K562 (cell line): ENCODE measurements around the gene SNX3.

Source experiments
- CBX8 ChIP-seq: fragments of 200-600 bp; sonication (generic); IDR thresholded peaks from 2 replicates; pipeline ENCODE4 v1.6.1; 2012; ENCODE audit warnings: borderline replicate concordance, mixed run types, low read depth, mild to moderate bottlenecking, moderate library complexity, mixed read lengths, low read length, control low read depth, inconsistent platforms; ENCODE audit not compliant: poor library complexity, severe bottlenecking; ENCODE audit errors: extremely low read depth
- CCNT2 ChIP-seq: IDR thresholded peaks from 2 replicates; pipeline ENCODE4 v1.6.1; 2011; ENCODE audit warnings: borderline replicate concordance, low read depth, mild to moderate bottlenecking, moderate library complexity, mixed read lengths, low read length; ENCODE audit not compliant: insufficient read length; ENCODE audit errors: extremely low read depth
- FOXP4 ChIP-seq: sonication (generic); formaldehyde crosslinking; IDR thresholded peaks from 2 replicates; pipeline ENCODE4 v1.8.0; 2022; ENCODE audit warnings: mild to moderate bottlenecking, missing genetic modification reagents, borderline replicate concordance
- HCFC1 ChIP-seq: IDR thresholded peaks from 2 replicates; pipeline ENCODE4 v1.6.1; 2012; ENCODE audit warnings: low read depth, low read length, improper control_type of control experiment
- HMGXB4 ChIP-seq: sonication (generic); formaldehyde crosslinking; IDR thresholded peaks from 2 replicates; pipeline ENCODE4 v1.8.1; 2023; ENCODE audit warnings: mild to moderate bottlenecking, missing genetic modification reagents
- PREB ChIP-seq: sonication (generic); formaldehyde crosslinking; IDR thresholded peaks from 2 replicates; pipeline ENCODE4 v1.8.1; 2023; ENCODE audit warnings: mild to moderate bottlenecking, missing genetic modification reagents
- RBM15 ChIP-seq: fragments of 200-400 bp; formaldehyde crosslinking; IDR thresholded peaks from 2 replicates; pipeline ENCODE4 v1.6.1; 2018; ENCODE audit warnings: mild to moderate bottlenecking, low read length, moderate library complexity; ENCODE audit not compliant: insufficient read depth
- ZBTB33 ChIP-seq: sonication (generic); formaldehyde crosslinking; IDR thresholded peaks from 2 replicates; pipeline ENCODE4 v1.8.1; 2023; ENCODE audit warnings: mild to moderate bottlenecking, missing genetic modification reagents
- ZNF217 ChIP-seq: sonication (generic); formaldehyde crosslinking; IDR thresholded peaks from 2 replicates; pipeline ENCODE4 v1.8.0; 2022; ENCODE audit warnings: mild to moderate bottlenecking, missing genetic modification reagents
- ZNF398 ChIP-seq: fragments of 250-450 bp; sonication (Bioruptor Pico); IDR thresholded peaks from 2 replicates; pipeline ENCODE4 v1.8.0; 2021; ENCODE audit warnings: moderate library complexity, mild to moderate bottlenecking, inconsistent platforms
- ZNF57 ChIP-seq: fragments of 450-650 bp; formaldehyde crosslinking; IDR thresholded peaks from 2 replicates; pipeline ENCODE4 v1.4.0; 2020; ENCODE audit warnings: mild to moderate bottlenecking, moderate library complexity
- TF ChIP-seq, protein P1 (sequence below), 3 experiments: IDR thresholded peaks in 2 of 3; conservative IDR thresholded peaks in 1 of 3; 2 replicates each; pipeline ENCODE4 v1.5.1; 2011 to 2012; ENCODE audit warnings: low read length in 3 of 3, mild to moderate bottlenecking in 3 of 3, control low read depth in 2 of 3, improper control_type of control experiment in 1 of 3, inconsistent platforms in 1 of 3, low read depth in 1 of 3, mixed read lengths in 1 of 3, moderate library complexity in 1 of 3; ENCODE audit not compliant: insufficient read depth in 2 of 3

DNA sequence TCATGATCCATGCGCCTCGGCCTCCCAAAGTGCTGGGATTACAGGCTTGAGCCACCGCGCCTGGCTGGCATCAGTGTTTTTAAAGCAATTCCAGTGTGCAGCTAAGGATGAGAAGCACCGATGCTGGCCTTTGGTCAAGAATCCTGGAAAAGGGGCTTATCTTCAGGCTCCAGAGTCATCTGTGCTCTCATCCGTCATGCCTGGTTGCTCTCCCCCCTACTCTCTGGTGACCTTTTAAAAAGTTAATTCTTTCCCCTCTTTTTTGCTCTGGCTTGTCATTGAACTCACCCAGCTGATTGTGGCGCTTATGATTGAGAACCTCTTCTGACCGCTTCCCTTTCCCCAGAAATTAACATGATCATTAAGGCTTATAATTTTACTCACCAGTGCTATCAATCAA is 66.3 kb downstream of the SNX3 start:
- TF ChIP-seq HCFC1: no peak
- TF ChIP-seq, protein P1, sequence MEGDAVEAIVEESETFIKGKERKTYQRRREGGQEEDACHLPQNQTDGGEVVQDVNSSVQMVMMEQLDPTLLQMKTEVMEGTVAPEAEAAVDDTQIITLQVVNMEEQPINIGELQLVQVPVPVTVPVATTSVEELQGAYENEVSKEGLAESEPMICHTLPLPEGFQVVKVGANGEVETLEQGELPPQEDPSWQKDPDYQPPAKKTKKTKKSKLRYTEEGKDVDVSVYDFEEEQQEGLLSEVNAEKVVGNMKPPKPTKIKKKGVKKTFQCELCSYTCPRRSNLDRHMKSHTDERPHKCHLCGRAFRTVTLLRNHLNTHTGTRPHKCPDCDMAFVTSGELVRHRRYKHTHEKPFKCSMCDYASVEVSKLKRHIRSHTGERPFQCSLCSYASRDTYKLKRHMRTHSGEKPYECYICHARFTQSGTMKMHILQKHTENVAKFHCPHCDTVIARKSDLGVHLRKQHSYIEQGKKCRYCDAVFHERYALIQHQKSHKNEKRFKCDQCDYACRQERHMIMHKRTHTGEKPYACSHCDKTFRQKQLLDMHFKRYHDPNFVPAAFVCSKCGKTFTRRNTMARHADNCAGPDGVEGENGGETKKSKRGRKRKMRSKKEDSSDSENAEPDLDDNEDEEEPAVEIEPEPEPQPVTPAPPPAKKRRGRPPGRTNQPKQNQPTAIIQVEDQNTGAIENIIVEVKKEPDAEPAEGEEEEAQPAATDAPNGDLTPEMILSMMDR (IDR thresholded peaks at IDR 0.05 in 2 of 3, conservative IDR thresholded peaks at IDR 0.05 in 1 of 3; ENCODE audit: insufficient read depth in 2 of 3, low read depth in 1 of 3, low read length in 3 of 3): no peak
- TF ChIP-seq PREB (CRISPR knock-in tag): no peak
- no peak for TF ChIP-seq RBM15
- no peak for TF ChIP-seq CCNT2
- TF ChIP-seq ZNF398: no peak
- TF ChIP-seq HMGXB4 (CRISPR knock-in tag): no peak
- TF ChIP-seq ZBTB33 (CRISPR knock-in tag): no peak
- no peak for TF ChIP-seq FOXP4 (CRISPR knock-in tag)
- TF ChIP-seq ZNF217: no peak
- no peak for TF ChIP-seq CBX8
- no peak for TF ChIP-seq ZNF57 (CRISPR knock-in tag)
